Measurements from ENCODE around the gene RGS18.
"Not testable (repeated sequence)": the region's sequence is repeated elsewhere in the genome, so short reads cannot be mapped to it uniquely, and the experiment has no call there.

Gene RGS18

DNA sequence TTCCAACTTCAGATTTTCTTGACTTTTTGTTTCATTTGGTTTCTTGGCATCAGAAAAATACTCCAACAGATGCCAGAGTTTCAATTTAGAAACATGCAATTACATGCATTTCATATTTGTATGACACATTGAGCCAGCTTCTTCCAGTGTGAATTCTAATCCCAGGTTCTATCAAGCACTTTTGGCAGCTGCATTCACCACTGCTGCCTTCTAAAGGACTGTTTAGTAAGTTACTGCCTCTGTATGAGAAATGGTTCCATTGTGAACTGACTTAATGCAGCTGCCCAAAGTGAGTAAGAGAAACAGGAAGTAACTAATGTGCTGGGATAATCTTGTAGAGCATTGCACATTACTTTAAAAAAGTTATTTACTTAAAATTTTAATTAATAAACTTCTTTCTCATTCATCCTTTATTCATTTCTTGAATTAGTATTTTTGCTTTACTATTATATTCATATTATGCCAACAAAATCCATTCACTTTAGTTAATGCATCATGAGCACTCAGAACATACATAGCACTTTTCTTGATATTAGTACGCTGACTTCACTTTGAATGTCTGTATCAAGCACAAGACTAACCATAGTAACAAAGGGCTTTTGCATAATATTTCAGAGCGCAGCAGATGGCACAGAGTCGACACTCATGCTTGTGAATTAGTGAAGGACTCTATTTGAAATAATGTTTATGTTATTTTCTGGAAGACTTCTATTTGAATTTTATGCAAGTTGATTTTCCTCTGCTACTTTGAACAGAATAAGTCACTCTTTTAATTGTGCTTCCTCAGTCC is 9.8 kb downstream of the RGS18 start:
- FAIRE-seq = no peak

DNA sequence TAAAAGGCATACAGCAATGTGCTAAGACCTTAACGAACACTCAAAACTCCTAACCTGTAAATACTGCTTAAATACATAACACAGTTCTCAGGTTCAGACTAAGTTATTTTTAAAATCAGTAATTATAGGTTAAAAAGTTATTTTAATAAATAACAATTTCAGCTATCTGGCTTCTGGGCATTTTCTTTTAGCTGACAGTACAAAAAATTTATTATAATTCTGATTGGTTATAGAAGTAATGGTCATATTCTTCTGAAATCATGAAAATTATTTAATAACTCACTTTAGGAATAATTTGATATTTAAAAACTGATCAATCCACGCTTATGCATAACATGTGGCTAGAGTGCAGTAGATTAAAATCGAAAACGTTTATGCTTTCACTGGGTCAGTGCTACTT is 10.7 kb downstream of the RGS18 start:
- no peak for FAIRE-seq

DNA sequence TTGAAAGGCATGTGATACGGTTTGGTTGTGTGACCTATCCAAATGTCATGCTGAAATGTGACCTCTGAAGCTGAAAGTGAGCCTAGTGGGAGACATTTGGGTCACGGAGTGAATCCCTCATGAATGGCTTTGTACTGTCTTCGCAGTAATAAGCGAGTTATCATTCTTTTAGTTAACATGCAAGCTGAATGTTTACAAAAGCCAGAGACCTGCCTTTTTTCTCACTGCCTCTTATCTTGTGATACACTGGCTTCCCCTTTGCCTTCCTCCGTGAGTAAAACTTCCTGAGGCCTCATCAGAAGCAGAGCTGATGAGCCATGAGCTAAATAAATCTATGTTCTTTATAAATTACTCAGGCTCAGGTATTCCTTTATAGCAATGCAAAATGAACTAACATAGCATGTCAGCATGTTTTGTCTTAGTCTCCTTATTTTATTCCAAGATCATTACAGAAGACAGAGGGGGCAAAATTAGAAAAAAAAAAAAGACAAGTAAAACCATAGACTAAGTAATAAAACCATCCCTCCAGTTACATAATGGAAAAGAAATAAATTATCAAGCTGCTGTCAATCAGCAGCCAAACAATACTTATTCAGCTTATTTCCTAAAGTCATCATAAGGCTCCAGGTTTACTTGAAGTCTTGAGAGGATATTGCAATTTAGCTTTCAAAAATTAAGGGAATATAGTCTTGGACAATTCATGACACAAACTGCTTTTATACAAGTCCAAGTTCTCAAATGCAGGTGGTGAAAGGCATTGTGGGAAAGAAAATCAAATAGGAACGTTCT is 12.1 kb downstream of the RGS18 start:
- FAIRE-seq = no peak

DNA sequence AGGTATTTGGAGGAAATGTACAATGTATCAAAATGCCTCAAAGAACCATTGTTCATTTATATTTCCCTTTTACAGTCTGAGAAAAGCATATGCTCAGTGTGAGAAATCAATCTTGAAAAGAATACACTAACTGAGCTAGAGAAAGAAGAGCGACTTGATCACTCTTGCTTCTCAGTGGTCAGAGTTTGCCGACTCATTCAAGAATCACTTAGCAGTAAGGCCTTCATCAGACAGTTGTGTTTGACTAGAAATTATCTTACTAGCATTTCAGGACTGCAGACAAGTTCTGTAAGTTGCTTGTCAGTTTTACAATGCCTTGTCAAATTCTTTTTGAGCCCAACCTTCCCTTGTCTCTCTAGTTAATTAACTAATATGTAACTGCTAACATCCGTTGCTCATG is 12.9 kb downstream of the RGS18 start:
- no peak for FAIRE-seq

DNA sequence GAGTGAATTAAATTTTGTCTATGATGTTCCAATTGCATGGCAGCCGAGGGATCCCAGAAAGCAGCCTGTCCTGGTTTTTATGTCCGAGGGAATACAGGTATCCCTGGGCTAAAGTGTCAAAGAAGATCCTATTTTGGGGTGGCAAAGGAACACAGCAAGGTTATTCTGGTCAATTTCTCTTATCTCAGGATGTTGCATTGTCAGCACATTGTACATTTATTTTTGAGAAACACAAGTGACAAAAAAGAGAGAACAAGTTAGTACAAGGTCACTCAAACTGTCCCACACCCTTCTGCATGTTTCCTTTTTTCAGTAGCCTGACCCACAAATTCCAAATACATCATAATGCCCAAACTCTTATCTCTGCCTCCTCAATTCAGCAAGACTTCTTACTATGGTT is 17.7 kb downstream of the RGS18 start:
- no peak for FAIRE-seq

DNA sequence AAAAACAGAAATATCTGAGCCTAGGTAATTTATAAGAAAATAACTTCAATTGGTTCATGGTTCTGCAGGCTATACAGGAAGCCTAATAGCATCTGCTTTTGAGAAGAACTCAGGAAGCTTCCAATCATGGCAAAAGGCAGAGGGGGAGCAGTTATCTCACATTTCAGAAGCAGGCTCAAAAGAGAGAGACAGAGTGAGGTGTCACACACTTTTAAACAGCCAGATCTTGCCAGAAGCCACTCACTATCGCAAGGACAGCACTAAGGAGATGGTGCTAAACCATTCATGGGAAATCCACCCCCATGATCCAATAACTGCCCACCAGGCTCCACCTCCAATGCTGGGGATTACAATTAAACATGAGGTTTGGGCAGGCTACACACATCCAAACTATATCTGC is 25.5 kb downstream of the RGS18 start:
- no peak for FAIRE-seq

DNA sequence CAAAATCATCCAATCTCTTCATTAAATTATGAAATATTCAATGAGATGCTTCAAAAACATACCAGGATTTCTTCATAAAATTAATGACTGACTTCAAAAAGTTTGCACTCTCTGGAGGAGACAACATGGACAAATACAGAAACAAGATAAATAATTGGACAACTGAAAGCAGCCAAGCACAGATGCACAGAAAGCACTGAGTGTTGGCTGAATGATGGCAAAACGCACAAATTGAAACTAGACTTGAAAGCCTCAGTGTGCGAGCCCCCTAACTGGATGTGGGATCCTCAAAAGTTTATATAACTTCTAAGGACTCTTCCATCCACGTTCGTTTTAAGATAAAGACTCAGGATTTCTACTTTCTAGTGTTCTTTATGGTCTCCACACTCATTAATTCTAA is 27.9 kb downstream of the RGS18 start:
- no peak for FAIRE-seq

DNA sequence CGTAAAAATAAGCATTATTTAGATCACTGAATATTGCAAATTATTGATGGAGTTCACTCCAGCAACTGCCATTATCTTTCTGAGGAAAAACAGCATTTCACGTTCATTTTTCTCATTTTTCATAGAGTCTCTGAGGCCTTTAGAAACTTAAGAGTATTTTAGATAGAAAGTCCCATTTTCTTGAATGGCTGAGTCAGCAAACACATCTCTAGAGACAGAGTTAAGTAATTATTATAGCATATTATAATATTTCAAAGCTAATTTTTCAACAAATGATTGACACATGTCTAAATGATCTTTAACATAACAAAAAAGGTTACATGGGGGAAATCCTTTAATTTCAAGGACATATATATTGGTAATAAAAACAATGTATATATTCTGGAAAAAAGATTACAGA is 31.8 kb downstream of the RGS18 start:
- no peak for FAIRE-seq

DNA sequence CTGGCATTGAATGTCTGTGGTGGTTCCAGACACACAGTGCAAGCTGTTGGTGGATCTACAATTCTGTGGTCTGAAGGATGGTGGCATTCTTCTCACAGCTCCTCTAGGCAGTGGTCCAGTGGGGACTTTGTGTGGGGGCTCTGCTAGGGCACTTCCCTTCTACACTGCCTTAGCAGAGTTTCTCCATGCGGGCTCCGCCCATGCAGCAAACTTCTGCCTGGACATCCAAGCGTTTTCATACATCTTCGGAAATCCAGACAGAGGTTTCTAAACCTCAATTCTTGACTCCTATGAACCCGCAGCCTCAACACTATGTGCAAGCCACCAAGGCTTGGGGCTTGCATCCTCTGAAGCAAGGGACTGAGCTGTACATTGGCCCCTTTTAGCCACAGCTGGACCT is 43.0 kb downstream of the RGS18 start:
- FAIRE-seq = no peak

DNA sequence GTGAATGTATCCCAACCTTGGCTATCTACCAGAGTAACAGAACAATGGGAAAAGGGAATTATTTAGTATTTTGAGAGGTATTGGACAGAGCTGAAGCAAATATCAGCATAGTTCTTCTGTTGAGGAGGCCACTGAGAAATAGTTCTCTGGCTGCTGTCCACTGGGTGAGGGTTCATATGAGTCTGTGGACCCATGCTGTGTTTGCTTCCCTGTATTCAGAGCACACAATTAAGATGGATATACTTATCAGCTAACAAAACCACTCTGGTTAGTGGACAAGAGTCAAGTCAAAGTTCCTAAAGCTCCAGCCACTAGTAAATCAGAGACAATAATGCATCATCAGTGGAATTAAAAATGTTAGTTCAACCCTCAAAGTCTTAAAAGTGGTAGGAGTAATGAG is 66.1 kb downstream of the RGS18 start:
- FAIRE-seq = no peak

DNA sequence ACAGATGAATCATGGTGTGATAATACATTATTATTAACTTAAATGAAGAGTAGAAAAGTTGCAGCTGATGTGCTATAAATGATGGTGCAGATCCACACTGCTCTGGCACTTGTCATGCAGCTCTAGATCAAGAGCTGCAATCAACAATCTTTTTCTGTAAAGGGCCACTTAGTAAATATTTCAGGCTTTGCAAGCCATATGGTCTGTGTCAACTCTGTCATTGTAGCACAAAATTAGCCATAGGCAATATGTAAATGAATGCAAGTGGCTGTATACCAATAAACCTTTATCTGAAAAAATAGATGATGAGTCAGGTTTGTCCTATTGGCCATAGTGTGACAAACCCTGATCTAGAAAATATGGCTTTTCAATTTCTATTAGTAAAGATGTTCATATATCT is 66.6 kb downstream of the RGS18 start:
- FAIRE-seq = no peak

DNA sequence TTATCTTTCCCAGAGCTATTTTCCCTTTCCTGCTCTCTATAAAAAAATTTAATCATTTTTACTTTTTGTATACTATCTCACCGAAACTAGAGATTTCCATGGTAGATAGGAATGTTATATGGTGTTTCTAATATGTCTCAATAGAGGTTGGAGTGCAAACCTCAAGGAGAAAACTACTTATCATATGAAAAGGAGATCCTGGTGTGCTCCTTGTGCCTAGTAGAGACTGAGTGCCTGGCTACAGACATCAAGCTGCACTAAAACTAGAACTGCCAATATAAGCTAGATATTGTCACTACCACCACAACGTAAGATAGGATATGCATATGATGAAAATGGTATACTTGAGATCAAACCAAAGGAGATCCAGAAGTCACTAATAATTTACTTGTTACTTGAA is 67.0 kb downstream of the RGS18 start:
- FAIRE-seq = no peak

DNA sequence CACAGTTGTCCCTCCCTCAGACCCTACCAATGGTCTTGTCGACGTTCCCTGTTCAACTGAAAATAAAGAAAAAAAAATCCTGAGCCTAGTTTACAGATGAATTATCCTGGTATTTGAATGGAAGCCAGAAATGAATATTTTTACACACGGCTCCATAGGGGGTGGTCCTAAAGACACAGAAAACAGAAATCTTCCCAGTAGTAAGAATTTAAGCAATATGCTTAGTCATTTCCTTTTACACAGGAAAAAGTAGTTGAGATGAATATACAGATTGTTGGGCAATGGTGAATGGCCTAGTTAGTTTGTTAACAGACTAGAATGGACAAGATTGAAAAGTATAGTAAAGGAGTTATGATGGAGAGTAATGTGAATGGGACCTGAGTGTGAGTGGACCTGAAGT is 67.4 kb downstream of the RGS18 start:
- FAIRE-seq = no peak

DNA sequence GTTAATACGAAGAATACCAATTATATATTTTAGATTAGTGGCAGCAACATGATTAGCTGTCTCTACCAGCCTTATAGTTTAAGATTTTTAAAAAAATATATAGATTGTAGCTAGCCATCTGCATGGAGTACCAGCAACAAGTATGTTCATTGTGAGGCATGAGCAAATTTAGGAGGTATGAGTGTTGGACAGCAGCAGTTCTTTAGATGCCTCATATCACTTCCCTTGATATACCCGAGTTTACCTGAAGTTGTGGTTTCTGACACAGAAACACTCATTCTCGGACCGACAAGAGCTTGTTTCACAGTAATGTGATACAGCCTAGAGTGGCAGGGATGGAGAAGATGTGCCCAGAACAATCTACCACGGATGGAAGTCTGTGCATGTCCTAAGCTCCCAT is 69.1 kb downstream of the RGS18 start:
- no peak for FAIRE-seq

DNA sequence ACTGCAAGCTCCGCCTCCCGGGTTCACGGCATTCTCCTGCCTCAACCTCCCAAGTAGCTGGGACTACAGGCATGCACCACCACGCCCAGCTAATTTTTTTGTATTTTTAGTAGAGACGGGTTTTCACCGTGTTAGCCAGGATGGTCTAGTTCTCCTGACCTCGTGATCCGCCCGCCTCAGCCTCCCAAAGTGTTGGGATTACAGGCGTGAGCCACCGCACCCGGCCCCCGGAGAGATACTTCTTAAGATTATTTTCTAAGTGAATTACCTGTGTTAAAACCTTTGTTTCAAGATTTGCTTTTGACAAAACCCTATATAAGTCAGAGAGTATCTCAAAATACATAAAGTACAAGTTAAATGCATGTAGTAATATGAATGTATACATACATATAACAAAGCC is 69.7 kb downstream of the RGS18 start:
- FAIRE-seq = not testable (repeated sequence)

DNA sequence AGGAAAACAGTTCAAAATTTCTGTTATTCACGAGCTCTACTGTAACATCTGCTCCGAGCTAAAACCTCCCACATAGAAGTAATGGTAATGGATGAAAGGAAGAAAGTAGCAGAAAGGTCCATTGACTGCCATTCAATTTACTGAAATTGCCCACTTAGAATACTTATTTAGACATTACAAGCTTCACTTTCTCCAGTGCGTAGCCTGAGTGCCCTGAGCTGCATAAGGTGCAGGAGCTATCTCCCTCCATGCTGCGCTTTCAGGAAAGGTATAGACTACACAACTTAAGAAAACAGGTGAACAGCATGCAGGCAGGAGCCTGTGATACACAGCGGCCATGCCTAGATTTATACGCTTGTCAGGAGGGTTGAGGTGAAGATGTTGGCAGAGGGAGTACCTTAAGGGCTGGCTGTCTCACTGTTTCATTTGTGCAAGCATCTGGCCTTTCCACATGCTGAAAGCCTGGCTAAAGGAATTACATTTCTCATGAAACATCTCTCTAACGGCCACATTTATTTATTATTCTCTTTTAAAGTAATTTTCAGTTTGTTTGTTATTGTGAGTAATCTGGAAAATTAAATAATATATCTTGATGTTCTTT is 74.7 kb downstream of the RGS18 start:
- FAIRE-seq = no peak

DNA sequence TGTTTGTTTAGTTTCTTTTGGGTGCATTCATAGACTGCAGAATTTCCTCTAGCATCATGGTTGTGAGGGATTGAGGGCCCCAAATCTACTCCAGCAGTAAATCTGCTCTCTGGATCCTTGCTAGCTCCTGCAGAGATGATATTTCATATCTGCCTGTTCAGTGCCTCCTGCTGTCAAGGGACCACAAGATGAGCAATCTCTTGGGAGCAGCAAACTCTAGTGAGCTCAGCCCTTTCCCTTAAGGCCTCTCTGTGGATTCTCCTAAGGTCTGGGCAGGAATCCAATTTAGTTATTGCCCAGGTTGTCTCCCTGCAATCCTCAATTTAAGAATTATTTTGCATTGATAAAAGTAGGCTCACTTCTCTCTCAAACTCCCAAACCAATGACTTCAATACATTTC is 76.9 kb downstream of the RGS18 start:
- no peak for FAIRE-seq

Data from G401.6 (cell line).